ENCODE data around the gene ACTL7A.

GRCh38 chr9:108861997-108862396 lies at the start of gene ACTL7A:
- TF ChIP-seq CTCF (IDR thresholded peaks at IDR 0.05) (no peak), POLR2A (IDR thresholded peaks at IDR 0.05) (no peak), EP300 (IDR thresholded peaks at IDR 0.05) (no peak)

All from tibial nerve (tissue), 4 donors.